GOT3 (cell line): Measurements from ENCODE around the gene INKA1.
"Not testable (repeated sequence)": the region's sequence is repeated elsewhere in the genome, so short reads cannot be mapped to it uniquely, and the experiment has no call there.

Experiments used
- DNase-seq: peaks from one replicate; lab custom pipeline; 2025; ENCODE audit warnings: mixed read lengths; lab: John Stamatoyannopoulos, UW

Gene INKA1

GRCh38 chr3:49807431-49808114 lies 4.5 kb downstream of the INKA1 start:
- no peak for DNase-seq

GRCh38 chr3:49812916-49813496 lies 9.9 kb downstream of the INKA1 start:
- no peak for DNase-seq

DNA sequence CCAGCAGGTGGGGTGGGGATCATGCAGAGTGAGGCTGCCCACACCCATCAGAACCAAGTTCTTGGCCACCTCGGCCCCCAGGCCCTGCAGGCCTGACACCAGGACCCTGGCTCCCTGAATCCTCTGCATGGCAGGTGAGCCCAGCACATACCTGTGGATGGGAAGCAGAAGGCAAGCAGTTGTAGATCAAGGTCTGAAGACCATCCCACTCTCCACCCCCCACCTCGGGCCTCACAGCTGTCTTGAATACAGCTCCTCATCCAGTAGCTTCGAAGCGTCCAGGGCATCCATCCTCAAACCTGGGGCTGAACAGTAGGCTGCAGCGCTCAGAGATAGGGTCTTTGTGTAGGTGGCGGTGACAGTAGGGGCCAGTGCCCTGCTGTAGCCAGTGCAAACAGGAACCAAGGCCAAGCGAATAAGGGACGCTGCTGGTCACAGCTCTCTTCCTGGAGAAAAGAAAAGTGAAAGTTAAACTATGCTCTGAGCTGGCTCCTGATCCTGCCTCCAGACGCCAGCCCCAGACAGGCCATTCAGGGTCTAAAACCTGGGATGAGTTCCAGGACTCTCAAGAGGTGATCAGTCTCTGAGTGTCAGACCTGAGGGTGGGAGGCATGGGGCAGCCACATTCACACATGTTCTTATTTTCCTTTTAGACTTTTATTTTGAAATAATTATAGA lies 10.6 kb downstream of the INKA1 start, which contains the start of gene UBA7:
TSS of gene UBA7 (minus strand) at position 457 of the 678 bp plus-strand sequence. CDS start at position 291, 166 bp downstream.
- DNase-seq: no peak

GRCh38 chr3:49823131-49823530 lies 20.1 kb downstream of the INKA1 start:
- not testable (repeated sequence) for DNase-seq

- DNase-seq: no peak
Measured at GRCh38 chr3:49826016-49826415, 23.0 kb downstream of the INKA1 start.

DNA sequence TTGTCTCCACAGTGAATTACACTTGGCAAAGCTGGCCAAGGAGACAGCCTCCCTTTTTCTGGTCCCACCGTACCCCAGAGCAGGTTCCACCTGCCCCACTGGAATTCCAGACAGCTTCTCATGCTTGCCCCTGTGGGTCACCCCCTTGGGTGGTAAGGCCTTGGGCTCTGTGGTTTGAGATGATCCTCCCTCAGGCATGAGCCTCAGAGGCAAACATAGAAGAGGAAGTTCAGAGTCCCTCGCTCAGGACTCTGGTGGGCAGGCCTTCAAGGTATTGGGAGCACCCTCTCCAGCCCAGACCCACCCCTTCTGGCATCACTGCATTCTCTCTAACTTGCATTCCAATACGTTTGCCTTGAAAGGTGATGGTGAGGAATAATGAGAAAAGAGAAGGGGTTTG lies 28.3 kb downstream of the INKA1 start:
- DNase-seq: no peak

DNA sequence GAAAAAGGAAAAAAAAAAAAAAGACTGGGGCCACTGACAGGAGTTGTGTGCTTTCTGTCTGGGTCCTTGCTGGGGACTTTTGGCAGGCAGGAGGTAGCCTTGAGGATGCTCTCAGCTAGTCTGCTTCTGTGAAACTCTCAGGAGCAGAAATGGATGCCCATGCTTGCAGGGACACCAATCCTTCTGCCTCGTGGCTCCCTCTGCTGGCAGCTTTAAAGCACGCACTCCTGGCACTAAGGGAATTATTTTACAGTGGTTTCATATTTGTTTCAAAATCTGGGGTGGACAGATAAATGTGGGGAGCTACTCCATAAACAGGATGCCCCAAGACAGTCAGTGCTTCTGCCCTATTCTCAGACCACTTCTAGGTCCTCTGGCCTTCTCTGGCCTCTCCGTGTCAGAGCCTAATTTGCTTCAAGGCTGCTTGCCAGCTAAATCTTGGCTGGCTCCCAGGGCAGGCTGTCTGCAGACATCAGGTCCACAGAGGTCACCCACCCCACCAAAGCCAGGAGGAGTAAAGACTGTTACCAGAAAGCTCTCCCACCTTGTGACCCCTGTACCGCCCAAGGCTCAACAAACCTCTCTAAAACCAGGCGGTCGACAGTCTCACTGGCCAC lies 36.2 kb downstream of the INKA1 start:
- DNase-seq: peak; percentile 14

DNA sequence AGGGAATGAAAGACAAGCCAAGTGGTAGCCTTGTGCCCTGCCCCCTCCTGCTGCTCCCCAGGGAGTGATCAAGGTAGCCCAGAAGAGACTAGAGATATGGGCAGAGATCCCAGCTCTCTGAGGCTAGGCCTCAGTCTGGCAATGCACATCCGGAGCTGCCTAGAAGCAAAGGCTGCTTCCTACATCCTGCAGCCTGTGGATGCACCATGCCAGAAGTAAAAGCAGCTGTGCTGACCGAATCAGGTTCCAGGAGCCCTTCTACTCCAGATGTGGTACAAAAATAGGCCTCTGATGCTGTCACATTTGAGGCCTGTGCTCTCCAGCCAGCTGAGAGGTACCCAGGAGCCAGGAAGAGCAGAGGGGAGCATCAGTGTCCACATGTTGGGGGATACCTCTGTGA lies 37.3 kb downstream of the INKA1 start:
- no peak for DNase-seq

DNA sequence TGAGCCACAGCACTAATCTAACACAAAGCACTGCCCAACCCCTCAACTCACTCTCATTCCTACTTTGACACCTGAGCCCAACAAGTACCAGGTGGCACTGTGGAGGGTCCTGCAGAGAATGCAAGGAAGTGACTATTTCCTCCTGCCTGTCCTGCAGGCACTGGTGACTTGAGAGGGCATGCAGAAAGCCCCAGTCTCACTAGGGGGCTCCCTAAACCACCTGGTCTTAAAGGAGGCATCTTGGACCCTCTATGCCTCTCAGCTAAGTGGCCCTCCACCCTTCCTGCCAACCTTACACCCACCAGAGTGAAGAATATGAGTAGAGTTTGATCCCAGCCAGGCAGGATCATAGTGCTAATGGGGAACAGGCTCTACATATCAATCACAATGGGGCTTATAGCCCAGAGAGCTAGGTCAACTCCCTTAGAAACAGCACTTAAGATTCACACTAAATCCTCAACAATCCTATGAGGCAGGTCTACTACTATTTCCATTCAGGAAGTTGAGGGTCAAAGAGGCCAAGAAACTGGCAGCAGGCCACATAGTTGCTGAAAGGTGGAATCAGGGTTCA lies 38.1 kb downstream of the INKA1 start:
- DNase-seq: no peak

GRCh38 chr3:49841806-49842205 lies 38.7 kb downstream of the INKA1 start:
- no peak for DNase-seq

GRCh38 chr3:49842843-49843517 lies 39.9 kb downstream of the INKA1 start:
- DNase-seq: no peak

GRCh38 chr3:49844464-49845183 lies 41.6 kb downstream of the INKA1 start:
- no peak for DNase-seq

DNA sequence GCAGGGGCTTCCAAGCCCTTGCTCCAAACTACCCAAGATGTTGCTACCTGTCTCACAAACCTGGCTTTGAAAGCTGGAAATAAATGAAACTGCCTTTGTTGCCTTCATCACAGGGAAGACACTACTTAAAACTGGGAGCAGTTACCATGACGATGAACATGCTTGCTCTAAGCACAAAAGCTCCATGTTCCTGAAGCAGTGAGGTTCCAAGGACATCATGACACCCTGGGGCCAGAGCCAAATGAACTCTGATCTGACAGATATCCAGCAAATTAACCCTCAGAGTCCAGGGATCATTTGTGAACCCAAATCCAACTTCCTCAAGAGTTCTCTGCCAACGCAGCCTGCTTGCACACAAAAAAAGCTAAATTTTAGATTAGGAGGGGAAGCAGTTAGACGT lies 42.6 kb downstream of the INKA1 start:
- DNase-seq: no peak
